ENCODE results near the gene ALPL.

DNA sequence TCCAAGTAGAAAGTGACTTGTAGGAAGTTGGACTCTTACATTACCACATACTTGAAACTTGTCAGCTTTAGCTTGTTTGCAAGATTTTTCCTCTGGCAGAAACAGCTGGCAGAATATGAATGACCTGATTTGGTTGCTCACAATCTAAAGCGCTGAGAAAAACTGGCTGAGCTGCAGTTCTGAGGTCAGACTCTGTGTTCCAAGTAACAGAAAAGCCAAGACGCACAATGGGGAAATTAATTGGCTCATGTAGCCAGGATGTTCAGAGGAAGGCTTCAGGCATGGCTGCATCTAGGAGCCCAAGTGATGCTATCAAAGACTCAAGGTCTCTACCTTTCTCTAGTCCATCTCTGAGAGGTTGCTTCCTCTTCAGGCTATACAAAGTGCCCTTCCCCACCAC, 27.0 kb downstream of the ALPL start:
- TF ChIP-seq, protein P1, sequence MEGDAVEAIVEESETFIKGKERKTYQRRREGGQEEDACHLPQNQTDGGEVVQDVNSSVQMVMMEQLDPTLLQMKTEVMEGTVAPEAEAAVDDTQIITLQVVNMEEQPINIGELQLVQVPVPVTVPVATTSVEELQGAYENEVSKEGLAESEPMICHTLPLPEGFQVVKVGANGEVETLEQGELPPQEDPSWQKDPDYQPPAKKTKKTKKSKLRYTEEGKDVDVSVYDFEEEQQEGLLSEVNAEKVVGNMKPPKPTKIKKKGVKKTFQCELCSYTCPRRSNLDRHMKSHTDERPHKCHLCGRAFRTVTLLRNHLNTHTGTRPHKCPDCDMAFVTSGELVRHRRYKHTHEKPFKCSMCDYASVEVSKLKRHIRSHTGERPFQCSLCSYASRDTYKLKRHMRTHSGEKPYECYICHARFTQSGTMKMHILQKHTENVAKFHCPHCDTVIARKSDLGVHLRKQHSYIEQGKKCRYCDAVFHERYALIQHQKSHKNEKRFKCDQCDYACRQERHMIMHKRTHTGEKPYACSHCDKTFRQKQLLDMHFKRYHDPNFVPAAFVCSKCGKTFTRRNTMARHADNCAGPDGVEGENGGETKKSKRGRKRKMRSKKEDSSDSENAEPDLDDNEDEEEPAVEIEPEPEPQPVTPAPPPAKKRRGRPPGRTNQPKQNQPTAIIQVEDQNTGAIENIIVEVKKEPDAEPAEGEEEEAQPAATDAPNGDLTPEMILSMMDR (IDR thresholded peaks at IDR 0.05 in 8 of 11, conservative IDR thresholded peaks at IDR 0.05 in 3 of 11) = no peak
- TF ChIP-seq POLR2A (IDR thresholded peaks at IDR 0.05) (no peak), POLR2AphosphoS5 (IDR thresholded peaks at IDR 0.05) (no peak)
